Renal pelvis (tissue), 12 donors: Measurements from ENCODE around the gene CLASRP. TPM values are rescaled to one million over a fixed set of nuclear protein-coding genes. Genes with fewer than 3 reads are reported as not detected.
"Not testable (repeated sequence)": the region's sequence is repeated elsewhere in the genome, so short reads cannot be mapped to it uniquely, and the experiment has no call there.

Experiments used
- DNase-seq: peaks from one replicate; pipeline ENCODE4 v3.0.0-alpha.2; 2013
- long read RNA-seq, 16 experiments: transcript quantifications; one replicate each; lab custom pipeline, GENCODE V29; 2026
- polyA plus RNA-seq, 3 donors: library from polyadenylated mRNA; unstranded; fragments of 120-200 nt; gene quantifications; one replicate each; pipeline ENCODE4 v1.2.1, GENCODE V29; 2013; ENCODE audit not compliant: insufficient read length in 3 of 3

CLASRP gene, protein sequence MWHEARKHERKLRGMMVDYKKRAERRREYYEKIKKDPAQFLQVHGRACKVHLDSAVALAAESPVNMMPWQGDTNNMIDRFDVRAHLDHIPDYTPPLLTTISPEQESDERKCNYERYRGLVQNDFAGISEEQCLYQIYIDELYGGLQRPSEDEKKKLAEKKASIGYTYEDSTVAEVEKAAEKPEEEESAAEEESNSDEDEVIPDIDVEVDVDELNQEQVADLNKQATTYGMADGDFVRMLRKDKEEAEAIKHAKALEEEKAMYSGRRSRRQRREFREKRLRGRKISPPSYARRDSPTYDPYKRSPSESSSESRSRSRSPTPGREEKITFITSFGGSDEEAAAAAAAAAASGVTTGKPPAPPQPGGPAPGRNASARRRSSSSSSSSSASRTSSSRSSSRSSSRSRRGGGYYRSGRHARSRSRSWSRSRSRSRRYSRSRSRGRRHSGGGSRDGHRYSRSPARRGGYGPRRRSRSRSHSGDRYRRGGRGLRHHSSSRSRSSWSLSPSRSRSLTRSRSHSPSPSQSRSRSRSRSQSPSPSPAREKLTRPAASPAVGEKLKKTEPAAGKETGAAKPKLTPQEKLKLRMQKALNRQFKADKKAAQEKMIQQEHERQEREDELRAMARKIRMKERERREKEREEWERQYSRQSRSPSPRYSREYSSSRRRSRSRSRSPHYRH
- 10 to 100 TPM; 56.2 to 80.1 (median 76.2) TPM for polyA plus RNA-seq
- long read RNA-seq, donor 1, partial matches to known transcripts: 0 of 5 reads
- long read RNA-seq, donor 1, other reads (novel, unspliced or antisense): 0 of 5 reads
- long read RNA-seq, donor 2, partial matches to known transcripts: 0 of 5 reads
- long read RNA-seq, donor 2, other reads (novel, unspliced or antisense): 0 of 5 reads
- long read RNA-seq, donor 3, partial matches to known transcripts: 0 of 4 reads
- long read RNA-seq, donor 3, other reads (novel, unspliced or antisense): 0 of 4 reads
- long read RNA-seq, donor 4, transcript CLASRP-215 (4 exons, 582 nt): major isoform, 5 of 13 reads
- long read RNA-seq, donor 4, partial matches to known transcripts: 0 of 13 reads
- long read RNA-seq, donor 4, other reads (novel, unspliced or antisense): 0 of 13 reads
- long read RNA-seq, donor 5, partial matches to known transcripts: 0 of 3 reads
- long read RNA-seq, donor 5, other reads (novel, unspliced or antisense): 0 of 3 reads
- long read RNA-seq, donor 6, partial matches to known transcripts: 0 of 4 reads
- long read RNA-seq, donor 6, other reads (novel, unspliced or antisense): 0 of 4 reads
- long read RNA-seq, donor 7, partial matches to known transcripts: 0 of 4 reads
- long read RNA-seq, donor 7, other reads (novel, unspliced or antisense): 0 of 4 reads
- long read RNA-seq, donor 8, partial matches to known transcripts: 0 of 2 reads
- long read RNA-seq, donor 8, other reads (novel, unspliced or antisense): 0 of 2 reads
- long read RNA-seq, donor 9, partial matches to known transcripts: 0 of 4 reads
- long read RNA-seq, donor 9, other reads (novel, unspliced or antisense): 0 of 4 reads
- long read RNA-seq, donor 10, partial matches to known transcripts: 0 of 6 reads
- long read RNA-seq, donor 10, other reads (novel, unspliced or antisense): 0 of 6 reads
- long read RNA-seq, donor 11, partial matches to known transcripts: 0 of 6 reads
- long read RNA-seq, donor 11, other reads (novel, unspliced or antisense): 0 of 6 reads
- long read RNA-seq, donor 12, partial matches to known transcripts: 0 of 13 reads
- long read RNA-seq, donor 12, other reads (novel, unspliced or antisense): 0 of 13 reads
- long read RNA-seq, donor 13, partial matches to known transcripts: 0 of 3 reads
- long read RNA-seq, donor 13, other reads (novel, unspliced or antisense): 0 of 3 reads
- long read RNA-seq, donor 14: 0 reads
- long read RNA-seq, donor 15, partial matches to known transcripts: 0 of 10 reads
- long read RNA-seq, donor 15, other reads (novel, unspliced or antisense): 0 of 10 reads
- long read RNA-seq, donor 16, partial matches to known transcripts: 0 of 7 reads
- long read RNA-seq, donor 16, other reads (novel, unspliced or antisense): 0 of 7 reads

DNA sequence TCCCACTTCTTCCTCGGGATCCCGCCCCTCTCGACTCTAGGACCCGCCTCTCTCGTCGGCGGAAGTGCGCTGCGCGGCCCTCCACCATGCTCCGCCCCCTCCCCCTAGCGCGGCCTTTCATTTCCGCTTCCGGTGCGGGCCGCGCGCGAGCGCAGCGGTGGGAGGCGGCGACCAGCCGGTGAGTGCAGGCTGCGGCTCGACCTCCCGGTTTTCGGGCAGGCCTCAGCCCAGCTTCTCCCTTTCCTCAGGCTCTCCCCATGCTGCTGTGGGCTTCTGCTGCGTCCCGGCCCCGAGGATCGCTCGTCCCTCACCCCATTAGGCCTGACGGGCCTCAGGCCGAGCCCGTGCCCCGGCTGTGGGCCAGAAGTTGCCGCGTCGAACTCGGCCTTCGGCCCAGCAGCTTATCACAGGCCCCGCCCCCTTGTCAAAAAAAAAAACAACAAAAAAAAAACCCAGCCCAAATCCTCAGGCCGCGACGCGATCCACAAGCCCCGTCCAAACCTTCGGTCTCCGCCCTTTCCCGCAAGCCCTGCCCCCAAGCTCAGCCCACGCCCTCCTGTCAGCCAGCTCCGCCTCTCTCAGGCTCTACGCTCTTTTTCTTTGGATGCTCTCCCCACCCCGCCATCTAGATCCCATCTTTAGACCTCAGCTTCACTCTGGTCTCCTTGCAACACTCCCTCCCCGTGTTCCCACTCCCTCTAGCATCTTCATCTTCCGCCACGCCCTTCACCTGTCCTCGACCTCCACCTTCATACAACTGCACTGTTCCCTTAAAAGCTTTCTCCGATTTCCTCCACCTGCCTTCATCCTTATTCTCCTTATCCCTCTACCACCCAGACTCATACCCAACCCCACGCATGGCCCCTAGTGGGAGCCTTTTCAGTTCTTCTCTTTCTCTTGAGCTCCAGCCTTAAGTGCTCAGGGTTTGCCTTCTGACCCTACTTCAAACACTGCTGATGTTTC, at the start of gene CLASRP:
CLASRP (plus strand) TSS at position 115 of the 963 bp plus-strand sequence. CDS start 1,168 bp downstream, outside the sequence.
- DNase-seq: peak; percentile 92

DNA sequence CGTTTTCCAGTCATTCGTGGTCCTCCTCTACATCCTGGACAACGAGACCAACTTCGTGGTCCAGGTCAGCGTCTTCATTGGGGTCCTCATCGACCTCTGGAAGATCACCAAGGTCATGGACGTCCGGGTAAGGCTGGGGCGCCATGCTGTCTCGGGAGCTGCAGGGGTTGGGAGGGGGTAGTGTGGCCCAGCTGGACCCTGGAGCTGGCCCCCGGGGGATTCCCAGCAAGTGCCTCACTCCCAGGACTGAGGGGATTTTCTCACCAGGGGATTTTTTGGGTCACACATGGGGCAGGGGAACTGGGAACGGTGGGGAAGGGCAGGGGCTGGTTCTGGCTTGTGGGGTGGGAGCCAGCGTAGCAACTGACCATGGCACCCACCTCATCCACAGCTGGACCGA, 48.4 kb upstream of the CLASRP start:
- DNase-seq: no peak

DNA sequence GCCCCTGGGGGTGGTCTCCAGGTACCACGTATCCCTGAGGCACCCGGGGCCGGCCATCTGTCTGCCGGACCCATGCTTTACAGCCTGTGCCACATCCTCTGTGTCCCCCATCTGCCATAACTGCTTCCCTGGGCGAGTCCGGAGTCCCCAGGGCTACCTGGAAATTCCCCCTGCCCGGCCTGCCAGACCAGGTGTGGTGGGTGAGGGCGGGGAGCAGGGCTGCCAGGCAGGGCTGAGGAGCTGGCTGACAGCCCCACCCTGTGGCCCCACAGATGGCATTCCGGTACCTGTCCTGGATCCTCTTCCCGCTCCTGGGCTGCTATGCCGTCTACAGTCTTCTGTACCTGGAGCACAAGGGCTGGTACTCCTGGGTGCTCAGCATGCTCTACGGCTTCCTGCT, 47.9 kb upstream of the CLASRP start:
- DNase-seq: no peak

DNA sequence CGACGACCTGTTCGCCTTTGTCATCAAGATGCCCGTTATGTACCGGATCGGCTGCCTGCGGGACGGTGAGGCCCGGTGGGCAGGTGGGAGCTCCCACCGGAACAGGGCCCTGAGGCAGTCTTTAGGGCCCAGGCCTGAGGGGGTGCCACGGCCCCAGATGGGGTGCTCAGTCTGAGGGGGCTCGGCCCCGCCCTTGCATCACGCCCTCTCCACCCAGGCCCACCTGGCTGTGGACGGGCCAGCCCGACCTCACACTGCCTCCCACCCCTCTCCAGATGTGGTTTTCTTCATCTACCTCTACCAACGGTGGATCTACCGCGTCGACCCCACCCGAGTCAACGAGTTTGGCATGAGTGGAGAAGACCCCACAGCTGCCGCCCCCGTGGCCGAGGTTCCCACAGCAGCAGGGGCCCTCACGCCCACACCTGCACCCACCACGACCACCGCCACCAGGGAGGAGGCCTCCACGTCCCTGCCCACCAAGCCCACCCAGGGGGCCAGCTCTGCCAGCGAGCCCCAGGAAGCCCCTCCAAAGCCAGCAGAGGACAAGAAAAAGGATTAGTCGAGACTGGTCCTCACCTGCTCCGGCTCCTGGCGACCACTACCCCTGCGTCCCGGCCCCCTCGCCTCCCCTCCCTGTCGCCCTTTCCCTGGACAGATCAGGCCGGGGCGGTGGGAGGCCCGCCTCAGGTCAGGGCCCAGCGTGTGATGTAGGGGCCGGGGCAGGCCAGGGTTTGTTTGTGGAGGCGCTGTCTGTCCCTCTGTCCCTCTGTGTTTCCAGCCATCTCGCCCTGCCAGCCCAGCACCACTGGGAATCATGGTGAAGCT, 46.3 kb upstream of the CLASRP start:
- no peak for DNase-seq

DNA sequence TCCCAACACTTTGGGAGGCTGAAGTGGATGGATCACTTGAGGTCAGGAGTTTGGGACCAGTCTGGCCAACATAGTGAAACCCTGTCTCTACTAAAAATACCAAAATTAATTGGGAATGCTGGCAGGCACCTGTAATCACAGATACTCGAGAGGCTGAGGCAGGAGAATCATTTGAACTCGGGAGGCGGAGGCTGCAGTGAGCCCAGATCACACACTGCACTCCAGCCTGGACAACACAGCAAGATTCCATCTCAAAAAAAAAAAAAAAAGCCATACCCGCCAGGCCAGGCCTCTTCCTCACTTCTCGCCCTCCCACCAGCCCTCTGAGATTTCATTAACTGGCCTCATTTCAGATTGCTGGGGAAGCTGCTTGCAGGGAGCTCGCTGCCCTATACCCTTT, 45.3 kb upstream of the CLASRP start:
- no peak for DNase-seq

DNA sequence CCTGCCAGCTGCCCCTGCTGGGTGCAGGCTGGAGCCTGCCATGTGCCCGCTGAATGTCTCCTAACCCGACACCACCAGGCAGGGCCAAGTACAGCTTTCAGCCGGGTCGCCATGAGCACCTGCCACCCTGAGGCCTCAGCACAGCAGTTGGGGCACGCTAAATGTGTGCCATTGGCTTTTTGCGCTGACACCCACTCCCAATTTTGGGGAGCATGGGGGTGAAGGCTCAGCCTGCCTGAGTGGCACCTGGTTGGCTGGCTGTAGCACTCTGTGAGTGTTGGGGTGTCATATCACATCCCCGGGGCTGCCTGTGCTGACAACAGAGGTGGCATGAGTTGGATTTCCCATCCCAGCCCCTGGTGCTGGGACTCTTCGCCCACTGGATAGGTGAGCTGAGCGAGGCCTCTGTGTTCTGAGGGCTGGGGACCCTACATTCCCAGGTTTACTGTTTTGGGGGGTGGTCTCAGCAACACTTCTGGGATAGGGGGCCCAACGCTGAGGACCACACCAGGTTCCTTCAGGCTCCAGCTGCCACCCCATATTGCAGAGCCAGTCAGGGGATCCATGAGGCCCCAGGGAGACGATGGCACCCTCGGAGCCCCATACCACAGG, 44.8 kb upstream of the CLASRP start:
- no peak for DNase-seq

DNA sequence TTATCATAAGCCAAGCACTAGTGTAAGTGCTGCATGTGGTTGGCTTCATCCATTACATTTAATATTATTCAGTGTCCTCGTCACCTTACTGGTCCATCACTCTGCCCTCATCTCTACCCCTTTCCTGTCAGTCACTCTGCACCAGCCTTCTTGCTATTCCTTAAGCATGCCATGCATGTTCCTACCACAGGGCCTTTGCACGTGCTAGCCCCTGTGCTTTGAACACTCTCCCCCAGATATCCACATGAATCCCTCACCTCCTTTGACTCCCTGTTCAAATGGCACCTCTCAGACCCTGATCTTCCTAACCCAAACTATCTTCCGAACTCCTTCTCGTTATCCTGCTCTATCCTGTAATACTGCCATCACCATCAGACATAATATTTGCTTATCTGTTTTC, 40.8 kb upstream of the CLASRP start:
- no peak for DNase-seq

DNA sequence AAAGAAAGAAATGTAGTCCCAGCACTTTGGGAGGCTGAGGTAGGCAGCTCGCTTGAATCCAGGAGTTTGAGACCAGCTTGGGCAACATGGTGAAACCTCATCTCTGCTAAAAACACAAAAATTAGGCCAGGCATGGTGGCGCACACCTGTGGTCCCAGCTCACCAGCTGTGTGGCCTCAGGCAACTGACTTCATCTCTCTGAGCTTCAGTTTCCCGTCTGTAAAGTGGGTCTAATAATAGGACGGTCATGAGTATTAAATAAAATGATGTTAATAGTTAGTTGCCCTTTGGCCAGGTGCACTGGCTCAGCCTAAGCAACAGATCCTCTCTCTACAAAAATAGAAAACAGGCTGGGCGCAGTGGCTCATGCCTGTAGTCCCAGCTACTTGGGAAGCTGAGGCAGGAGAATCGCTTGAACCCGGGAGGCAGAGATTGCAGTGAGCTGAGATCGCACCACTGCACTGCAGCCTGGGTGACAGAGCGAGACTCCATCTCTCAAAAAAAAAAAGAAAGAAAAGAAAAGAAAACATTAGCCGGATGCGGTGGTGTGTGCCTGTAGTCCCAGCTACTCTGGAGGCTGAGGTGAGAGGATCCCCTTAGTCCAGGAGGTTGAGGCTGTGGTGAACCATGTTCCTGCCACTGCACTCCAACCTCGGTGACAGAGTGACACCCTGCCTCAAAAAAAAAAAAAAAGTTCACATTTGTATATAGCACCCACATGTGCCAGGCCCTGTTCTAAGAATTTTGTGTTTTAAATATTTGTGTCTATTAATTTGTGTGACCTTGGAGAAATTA, 39.5 kb upstream of the CLASRP start:
- not testable (repeated sequence) for DNase-seq

DNA sequence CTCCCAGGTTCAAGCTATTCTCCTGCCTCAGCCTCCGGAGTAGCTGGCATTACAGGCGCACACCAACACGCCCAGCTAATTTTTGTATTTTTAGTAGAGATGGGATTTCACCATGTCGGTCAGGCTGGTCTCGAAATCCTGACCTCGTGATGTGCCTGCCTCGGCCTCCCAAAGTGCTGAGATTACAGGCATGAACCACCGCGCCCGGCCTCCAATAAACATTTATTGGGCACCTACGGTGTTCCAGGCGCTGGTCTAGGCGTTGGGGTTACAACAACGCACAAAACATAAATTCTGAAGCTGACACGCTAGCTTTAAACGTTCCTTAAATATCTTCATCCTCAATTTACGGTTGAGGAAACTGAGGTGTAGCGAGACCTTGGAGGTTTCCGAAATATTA, 38.2 kb upstream of the CLASRP start:
- not testable (repeated sequence) for DNase-seq

DNA sequence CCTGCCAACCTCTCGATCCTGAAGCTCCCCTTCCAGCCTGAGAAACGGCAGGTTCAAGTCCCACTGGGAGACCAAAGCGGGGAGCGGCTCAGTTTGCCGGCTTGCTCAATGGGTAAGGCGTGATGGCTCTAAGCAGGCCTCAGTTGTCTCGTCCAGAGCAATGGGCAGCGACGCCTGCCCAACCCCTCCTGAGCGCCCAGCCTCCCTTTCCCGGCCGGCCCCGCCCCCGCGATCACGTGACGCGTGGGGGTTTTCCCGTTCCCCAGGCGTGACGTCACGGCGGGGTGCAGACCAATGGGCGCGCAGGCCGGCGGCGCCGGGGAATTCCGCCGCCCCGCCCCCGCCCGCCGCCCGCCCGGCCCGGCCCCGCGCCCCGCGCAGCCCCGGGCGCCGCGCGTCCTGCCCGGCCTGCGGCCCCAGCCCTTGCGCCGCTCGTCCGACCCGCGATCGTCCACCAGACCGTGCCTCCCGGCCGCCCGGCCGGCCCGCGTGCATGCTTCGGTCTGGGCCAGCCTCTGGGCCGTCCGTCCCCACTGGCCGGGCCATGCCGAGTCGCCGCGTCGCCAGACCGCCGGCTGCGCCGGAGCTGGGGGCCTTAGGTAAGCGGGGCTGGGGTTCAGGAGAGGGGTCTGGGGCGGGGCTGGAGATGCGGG, 37.6 kb upstream of the CLASRP start, which contains the start of gene RELB:
RELB (plus strand) TSS at position 378 of the 653 bp plus-strand sequence; CDS start at position 494, 116 bp downstream.
- DNase-seq: peak; percentile 92

DNA sequence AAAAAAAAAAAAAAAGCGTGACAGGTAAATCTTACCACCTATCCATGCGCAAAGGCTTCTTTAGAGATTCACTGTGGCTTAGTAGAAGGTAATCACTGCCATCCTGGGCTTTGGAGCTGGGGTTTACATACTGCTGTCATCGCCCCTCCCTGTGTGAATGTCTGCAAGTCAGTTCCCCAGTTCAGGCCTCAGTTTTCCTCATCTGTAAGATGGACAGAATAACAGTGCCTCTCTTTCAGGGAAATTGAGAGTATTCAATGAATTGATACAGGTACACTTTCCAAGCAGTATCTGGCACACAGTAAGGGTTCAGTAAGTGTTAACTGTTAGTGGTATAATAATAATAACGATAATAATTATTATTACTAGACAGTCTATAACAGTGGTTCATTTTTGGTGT, 35.4 kb upstream of the CLASRP start:
- no peak for DNase-seq

DNA sequence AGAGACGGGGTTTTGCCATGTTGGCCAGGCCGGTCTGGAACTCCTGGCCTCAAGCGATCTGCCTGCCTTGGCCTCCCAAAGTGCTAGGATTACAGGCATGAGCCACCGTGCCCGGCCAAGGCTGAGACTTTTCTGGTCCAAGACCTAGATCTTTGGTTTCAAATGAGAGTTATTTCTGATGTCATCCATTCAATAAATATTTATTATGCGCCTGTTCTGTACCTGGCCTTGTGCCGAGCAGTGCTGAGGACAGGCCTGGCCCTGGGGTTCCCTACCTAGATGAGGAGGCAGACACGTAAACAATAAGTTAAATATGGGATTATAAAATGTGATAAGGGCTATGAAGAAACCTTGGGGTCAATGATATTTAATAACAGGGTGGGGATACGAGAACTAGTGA, 33.1 kb upstream of the CLASRP start:
- no peak for DNase-seq

DNA sequence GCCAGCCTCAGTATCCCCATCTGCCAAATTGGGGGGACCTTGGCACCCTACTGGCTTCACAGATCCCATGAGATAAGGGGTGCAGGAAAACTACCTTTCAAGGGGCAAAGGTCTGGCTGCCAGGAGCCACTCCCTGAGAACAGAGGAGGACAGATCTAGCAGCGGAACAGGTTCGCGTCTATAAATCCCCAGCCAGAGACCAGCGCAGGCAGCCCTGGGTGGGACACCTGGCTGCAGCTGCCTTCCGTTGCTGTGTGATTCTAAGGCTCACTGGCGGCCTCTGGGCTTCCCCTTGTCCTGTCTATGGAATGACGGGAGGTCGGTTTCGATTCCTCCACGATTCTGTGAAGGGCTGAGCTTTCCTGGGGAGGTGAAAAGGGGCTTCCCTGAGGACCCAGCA, 30.3 kb upstream of the CLASRP start:
- no peak for DNase-seq

DNA sequence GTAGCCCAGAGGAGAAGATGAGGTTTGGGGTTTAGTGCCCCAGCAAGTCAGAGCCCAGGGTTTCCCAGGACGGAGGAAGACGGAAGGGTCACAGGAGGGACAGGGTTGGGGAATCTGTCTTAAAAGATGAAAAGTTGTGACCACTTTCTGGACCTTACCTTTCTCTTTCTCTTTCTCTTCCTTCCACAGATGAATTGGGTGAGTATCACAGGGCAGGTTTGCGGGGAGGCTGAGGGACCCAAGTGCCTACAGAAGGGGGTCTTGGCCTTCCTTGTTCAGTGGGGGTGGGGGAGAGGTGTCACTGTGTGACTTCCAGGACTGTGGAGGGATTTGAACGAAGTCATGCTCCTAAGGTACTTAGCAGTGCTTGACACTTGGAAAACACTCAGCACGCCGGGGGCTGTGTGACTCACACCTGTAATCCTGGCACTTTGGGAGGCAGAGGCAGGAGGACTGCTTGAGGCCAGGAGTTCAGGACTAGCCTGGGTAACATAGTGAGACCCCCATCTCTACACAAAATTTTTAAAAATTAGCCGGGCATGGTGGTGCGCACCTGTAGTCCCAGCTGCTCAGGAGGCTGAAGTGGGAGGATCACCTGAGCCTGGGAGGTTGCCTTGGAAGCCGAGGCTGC, 29.1 kb upstream of the CLASRP start:
- DNase-seq: no peak

DNA sequence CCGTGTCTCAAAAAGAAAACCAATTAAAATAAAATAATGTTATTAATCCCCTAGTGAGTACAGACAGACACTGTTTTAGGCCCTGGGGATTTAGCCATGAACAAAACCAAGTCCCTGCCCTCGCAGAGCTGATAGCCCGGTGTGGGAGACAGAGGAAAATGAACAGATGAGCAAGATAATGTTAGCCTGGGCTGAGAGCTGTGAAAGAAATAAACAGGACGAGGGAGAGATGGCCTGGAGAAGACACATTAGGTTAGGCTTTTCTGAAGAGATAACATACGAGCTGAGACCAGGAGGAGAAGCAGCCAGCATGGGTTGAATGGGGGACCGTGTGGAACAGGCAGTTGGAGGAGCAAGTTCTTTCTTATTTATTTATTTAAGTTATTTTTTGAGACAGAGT, 28.5 kb upstream of the CLASRP start:
- DNase-seq: no peak

DNA sequence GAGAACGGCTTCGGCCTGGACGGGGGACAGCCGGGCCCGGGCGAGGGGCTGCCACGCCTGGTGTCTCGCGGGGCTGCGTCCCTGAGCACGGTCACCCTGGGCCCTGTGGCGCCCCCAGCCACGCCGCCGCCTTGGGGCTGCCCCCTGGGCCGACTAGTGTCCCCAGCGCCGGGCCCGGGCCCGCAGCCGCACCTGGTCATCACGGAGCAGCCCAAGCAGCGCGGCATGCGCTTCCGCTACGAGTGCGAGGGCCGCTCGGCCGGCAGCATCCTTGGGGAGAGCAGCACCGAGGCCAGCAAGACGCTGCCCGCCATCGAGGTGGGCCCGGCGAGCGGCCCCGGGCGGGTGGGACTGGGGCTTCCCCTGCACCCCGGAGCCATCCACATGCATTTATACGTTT, 26.9 kb upstream of the CLASRP start:
- DNase-seq: no peak
